H1 (cell line): ENCODE data around the gene RSPH6A. TPM values are rescaled to one million over a fixed set of nuclear protein-coding genes. Genes with fewer than 3 reads are reported as not detected.

Experiments
- CTCF ChIA-PET: fragments of 300-600 bp; sonication (Branson Sonifier 250); formaldehyde crosslinking; loops from one replicate; lab custom pipeline; 2021; ENCODE audit not compliant: partially characterized antibody; lab: Charles Lee
- POLR2A ChIA-PET: fragments of 300-600 bp; sonication (Branson Sonifier 250); formaldehyde crosslinking; loops from one replicate; lab custom pipeline; 2021; ENCODE audit warnings: inconsistent platforms; ENCODE audit not compliant: partially characterized antibody; lab: Charles Lee
- DNase-seq, 2 experiments: peaks; one replicate each; pipeline versions ENCODE4 v3.0.0 to v3.0.0-alpha.2; 2010 to 2022; ENCODE audit warnings: low spot score in 2 of 2, low read depth in 1 of 2, mixed read lengths in 1 of 2
- FAIRE-seq: peaks from 2 replicates; lab custom pipeline; 2011; peaks lifted over from hg19 to GRCh38; lab: Jason Lieb, UNC
- H2AFZ ChIP-seq: 2 replicates; pipeline ENCODE4 v1.8.1; 2012; ENCODE audit warnings: low read length, inconsistent platforms
- H2AK5ac ChIP-seq: 2 replicates; pipeline ENCODE4 v1.6.1; 2013; ENCODE audit warnings: low read depth, low read length
- H2BK120ac ChIP-seq: replicated peaks from 2 replicates; pipeline ENCODE3; 2013; ENCODE audit warnings: low read depth, low read length, inconsistent platforms
- H2BK12ac ChIP-seq: 2 replicates; pipeline ENCODE4 v1.6.1; 2013; ENCODE audit warnings: low read depth, low read length
- H2BK15ac ChIP-seq: 2 replicates; pipeline ENCODE4 v1.6.1; 2013; ENCODE audit warnings: low read length
- H2BK20ac ChIP-seq: 2 replicates; pipeline ENCODE4 v1.6.1; 2013; ENCODE audit warnings: low read length
- H2BK5ac ChIP-seq: 2 replicates; pipeline ENCODE4 v1.6.1; 2013; ENCODE audit warnings: low read depth, low read length
- H3K14ac ChIP-seq: 2 replicates; pipeline ENCODE4 v1.6.1; 2013; ENCODE audit warnings: inconsistent platforms; ENCODE audit not compliant: insufficient read length
- H3K18ac ChIP-seq: 2 replicates; pipeline ENCODE4 v1.6.1; 2013; ENCODE audit warnings: low read length; ENCODE audit errors: extremely low read depth
- H3K23ac ChIP-seq: 2 replicates; pipeline ENCODE4 v1.6.1; 2013; ENCODE audit warnings: inconsistent platforms; ENCODE audit not compliant: insufficient read length
- H3K23me2 ChIP-seq: 2 replicates; pipeline ENCODE4 v1.6.1; 2013; ENCODE audit warnings: low read depth, low read length
- H3K27ac ChIP-seq: 2 replicates; pipeline ENCODE4 v1.6.1; 2011; ENCODE audit warnings: low read depth, low read length, inconsistent platforms
- H3K27me3 ChIP-seq, 4 experiments: replicated peaks in 1 of 4; 1 replicate in 1 of 4; 2 replicates in 3 of 4; pipeline versions ENCODE4 v1.6.1 to v1.8.1; 2011 to 2013; ENCODE audit warnings: low read length in 3 of 4, mild to moderate bottlenecking in 3 of 4, inconsistent platforms in 2 of 4, mixed read lengths in 2 of 4, moderate library complexity in 1 of 4; ENCODE audit not compliant: control insufficient read depth in 3 of 4, insufficient read depth in 3 of 4; ENCODE audit errors: extremely low read depth in 1 of 4
- H3K36me3 ChIP-seq, 4 experiments: 2 replicates each; pipeline versions ENCODE4 v1.6.1 to v1.8.1; 2011 to 2013; ENCODE audit warnings: mild to moderate bottlenecking in 4 of 4, low read length in 3 of 4, moderate library complexity in 2 of 4, control low read depth in 1 of 4, inconsistent platforms in 1 of 4; ENCODE audit not compliant: insufficient read depth in 4 of 4, control insufficient read depth in 2 of 4
- H3K4ac ChIP-seq: replicated peaks from 2 replicates; pipeline ENCODE3; 2013; ENCODE audit warnings: low read length, low read depth, mixed read lengths, inconsistent platforms; ENCODE audit not compliant: insufficient read length
- H3K4me1 ChIP-seq, 4 experiments: replicated peaks in 1 of 4; 1 replicate in 1 of 4; 2 replicates in 3 of 4; pipeline versions ENCODE4 v1.6.1 to v1.8.1; 2011 to 2013; ENCODE audit warnings: low read length in 3 of 4, inconsistent platforms in 2 of 4, mixed read lengths in 1 of 4; ENCODE audit not compliant: insufficient read depth in 4 of 4, control insufficient read depth in 3 of 4
- H3K4me2 ChIP-seq, 2 experiments: 2 replicates each; pipeline versions ENCODE4 v1.6.1 to v1.8.1; 2011 to 2013; ENCODE audit warnings: low read depth in 2 of 2, low read length in 2 of 2, control low read depth in 1 of 2, inconsistent platforms in 1 of 2, mild to moderate bottlenecking in 1 of 2; ENCODE audit not compliant: insufficient read depth in 1 of 2
- H3K4me3 ChIP-seq, 4 experiments: fragments of 200-600, 300-600 bp in 1 of 4; sonication (generic), shearing (Covaris generic), sonication (Bioruptor Twin) in 1 of 4; 2 replicates each; pipeline versions ENCODE4 v1.5.1 to v1.8.1; 2011 to 2016; ENCODE audit warnings: low read length in 4 of 4, low read depth in 3 of 4, control low read depth in 2 of 4, inconsistent platforms in 2 of 4, mild to moderate bottlenecking in 2 of 4, mixed read lengths in 1 of 4, moderate library complexity in 1 of 4; ENCODE audit not compliant: insufficient read depth in 2 of 4; ENCODE audit errors: extremely low read depth in 1 of 4
- H3K56ac ChIP-seq: replicated peaks from 2 replicates; pipeline ENCODE3; 2013; ENCODE audit warnings: low read depth, mild to moderate bottlenecking, mixed read lengths, low read length, inconsistent platforms; ENCODE audit not compliant: insufficient read length
- H3K79me1 ChIP-seq: 2 replicates; pipeline ENCODE4 v1.6.1; 2013; ENCODE audit warnings: low read depth, low read length, control low read depth
- H3K79me2 ChIP-seq, 2 experiments: 2 replicates each; pipeline versions ENCODE4 v1.6.1 to v1.8.1; 2012 to 2013; ENCODE audit warnings: low read length in 2 of 2, mild to moderate bottlenecking in 2 of 2, inconsistent platforms in 1 of 2; ENCODE audit not compliant: insufficient read depth in 2 of 2, control insufficient read depth in 1 of 2
- H3K9ac ChIP-seq, 4 experiments: replicated peaks in 1 of 4; 1 replicate in 1 of 4; 2 replicates in 3 of 4; pipeline versions ENCODE4 v1.6.1 to v1.8.1; 2011 to 2013; ENCODE audit warnings: low read depth in 3 of 4, low read length in 3 of 4, control low read depth in 2 of 4, mild to moderate bottlenecking in 2 of 4, moderate library complexity in 2 of 4, inconsistent platforms in 1 of 4; ENCODE audit errors: extremely low read depth in 1 of 4
- H3K9me3 ChIP-seq, 2 experiments: 2 replicates each; pipeline versions ENCODE4 v1.6.1 to v1.8.1; 2012 to 2013; ENCODE audit warnings: mild to moderate bottlenecking in 2 of 2, moderate library complexity in 2 of 2, control low read depth in 1 of 2, inconsistent platforms in 1 of 2, low read depth in 1 of 2, low read length in 1 of 2, mixed read lengths in 1 of 2; ENCODE audit not compliant: insufficient read depth in 2 of 2
- H4K20me1 ChIP-seq, 2 experiments: replicated peaks in 1 of 2; 2 replicates each; pipeline versions ENCODE3 to v1.8.1; 2011 to 2013; ENCODE audit warnings: inconsistent platforms in 2 of 2, low read length in 2 of 2, mild to moderate bottlenecking in 1 of 2; ENCODE audit not compliant: insufficient read depth in 2 of 2, control insufficient read depth in 1 of 2
- H4K5ac ChIP-seq: 2 replicates; pipeline ENCODE4 v1.6.1; 2013; ENCODE audit warnings: low read length, low read depth, mixed read lengths, inconsistent platforms; ENCODE audit not compliant: insufficient read length
- H4K8ac ChIP-seq: 2 replicates; pipeline ENCODE4 v1.8.0; 2013; ENCODE audit warnings: mild to moderate bottlenecking, moderate library complexity, low read length, inconsistent platforms; ENCODE audit not compliant: insufficient read depth; ENCODE audit errors: extremely low read depth
- H4K91ac ChIP-seq: replicated peaks from 2 replicates; pipeline ENCODE3; 2013; ENCODE audit warnings: low read length, mixed read lengths, inconsistent platforms; ENCODE audit not compliant: insufficient read length
- EGR1 ChIP-seq: IDR thresholded peaks from 2 replicates; pipeline ENCODE4 v1.6.1; 2011; ENCODE audit warnings: low read depth, low read length, borderline replicate concordance
- FOSL1 ChIP-seq: IDR thresholded peaks from 2 replicates; pipeline ENCODE4 v1.6.1; 2011; ENCODE audit warnings: mild to moderate bottlenecking, low read depth, low read length, moderate library complexity; ENCODE audit not compliant: insufficient read depth
- POLR2AphosphoS5 ChIP-seq: IDR thresholded peaks from 2 replicates; pipeline ENCODE4 v1.6.1; 2011; ENCODE audit warnings: low read depth, low read length
- RAD21 ChIP-seq, 2 experiments: IDR thresholded peaks in 1 of 2; conservative IDR thresholded peaks in 1 of 2; 2 replicates each; pipeline ENCODE4 v1.6.1; 2011; ENCODE audit warnings: low read depth in 2 of 2, low read length in 2 of 2, improper control_type of control experiment in 1 of 2, inconsistent platforms in 1 of 2, mild to moderate bottlenecking in 1 of 2, moderate library complexity in 1 of 2
- YY1 ChIP-seq: IDR thresholded peaks from 2 replicates; pipeline ENCODE4 v1.6.1; 2011; ENCODE audit warnings: low read depth, mild to moderate bottlenecking, low read length
- WGBS, 2 experiments: shearing (Covaris generic) in 1 of 2; methylation state at CpG; one replicate each; pipeline versions ENCODE4 v1.1.6 to v1.1.7; 2013 to 2015; ENCODE audit warnings: low lambda C conversion rate in 2 of 2, mixed read lengths in 2 of 2, inconsistent platforms in 1 of 2, low coverage in 1 of 2, missing lambda C conversion rate in 1 of 2; ENCODE audit not compliant: insufficient replicate concordance in 2 of 2, insufficient coverage in 1 of 2, insufficient read length in 1 of 2; ENCODE audit errors: extremely low coverage in 1 of 2, missing lambda C conversion rate in 1 of 2; 5-methylcytosine and 5-hydroxymethylcytosine counted together
- polyA plus RNA-seq, 7 experiments: library from polyadenylated mRNA; depleted of rRNA in 3 of 7; stranded (reverse) in 5 of 7; unstranded in 2 of 7; fragments of >200 nt in 5 of 7; fragments of 200-250 nt in 2 of 7; gene quantifications; 1 replicate in 5 of 7; 2 replicates in 1 of 7; 4 replicates in 1 of 7; pipeline versions ENCODE4 v1.2.1 to v1.2.3, GENCODE V29; 2011 to 2013; ENCODE audit warnings: missing spikeins in 2 of 7, mixed read lengths in 2 of 7
- total RNA-seq: library from RNA; stranded (reverse); fragmentation: NEBNext Ultra II Directional; extraction: Animal tissue kit (Norgen Biotek cat#: 25700); gene quantifications from 2 replicates; pipeline ENCODE4 v1.2.1, GENCODE V29; 2021
- TF ChIP-seq, protein P1 (sequence below): IDR thresholded peaks from 2 replicates; pipeline ENCODE4 v1.6.1; 2012; ENCODE audit warnings: inconsistent platforms
- TF ChIP-seq, protein P2 (sequence below), 3 experiments: IDR thresholded peaks; 1 replicate in 2 of 3; 2 replicates in 1 of 3; pipeline versions ENCODE4 v1.5.1 to v1.6.1; 2011; ENCODE audit warnings: low read length in 3 of 3, mild to moderate bottlenecking in 3 of 3, inconsistent platforms in 2 of 3, low read depth in 1 of 3, moderate library complexity in 1 of 3; ENCODE audit not compliant: insufficient read depth in 1 of 3; ENCODE audit errors: control extremely low read depth in 1 of 3

The RSPH6A gene
- total and polyA plus RNA-seq, 2 of the 8 experiments (the other 6 are each of a cell fraction or from before 2014, with no cell fraction given), result 0.05 to 0.19 TPM

DNA sequence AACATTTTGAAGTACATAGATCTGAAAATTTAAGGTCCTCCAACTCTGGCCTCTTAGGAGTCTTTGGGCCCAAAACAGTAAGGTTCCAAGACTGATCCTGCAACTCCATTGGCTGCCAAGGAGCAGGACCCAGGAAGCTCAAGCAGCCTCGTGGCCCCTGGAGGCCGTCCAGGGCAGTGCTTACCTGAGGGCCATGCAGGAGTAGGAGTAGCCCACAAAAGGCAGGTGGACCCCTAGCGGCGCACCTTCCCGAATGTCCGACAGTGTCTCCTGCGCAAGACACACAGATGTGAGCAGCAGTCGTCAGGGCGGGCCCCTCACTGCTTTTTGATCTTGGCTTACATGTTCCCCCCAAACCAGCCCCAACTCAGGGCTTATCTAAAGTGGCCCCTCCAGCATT, 40.3 kb downstream of the RSPH6A start:
- Histone ChIP-seq H4K8ac (no peak overlapping the region), H3K18ac (no peak overlapping the region), H2BK15ac (no peak overlapping the region), H4K91ac (no peak overlapping the region), H3K36me3 (peaks cover 6 to 10% (median 7%) of the 10 kb centered on the region in 4 experiments; a peak in 5 of 8 replicates), H3K79me2 (no peaks in the 10 kb centered on the region), H3K79me1 (no peaks in the 10 kb centered on the region), H3K9ac (no peak overlapping the region), H2AK5ac (no peak overlapping the region), H3K4me1 (peaks cover 0 to 11% (median 7%) of the 10 kb centered on the region in 4 experiments; a peak in 6 of 7 replicates), H3K23ac (no peak overlapping the region), H3K14ac (no peak overlapping the region), H3K56ac (no peak overlapping the region), H2BK20ac (no peak overlapping the region), H3K27me3 (peaks cover 0 to under 1% (median 0%) of the 10 kb centered on the region in 4 experiments; a peak in 1 of 7 replicates), H2AFZ (no peak overlapping the region), H3K4ac (no peak overlapping the region), H3K9me3 (no peaks in the 10 kb centered on the region), H2BK120ac (no peak overlapping the region), H2BK12ac (no peak overlapping the region), H3K23me2 (peaks cover 15% of the 10 kb centered on the region), H4K20me1 (peaks cover 3 to 4% of the 10 kb centered on the region in 2 experiments), H3K4me2 (no peak overlapping the region), H3K4me3 (no peak overlapping the region), H3K27ac (no peak overlapping the region), H2BK5ac (no peak overlapping the region), H4K5ac (no peak overlapping the region)
- POLR2A ChIA-PET, result interaction anchor here (0.8 to 12.8 kb wide), 9 partner anchors 6 to 57 kb away, joined by 3 to 175 read pairs (median 4); partner anchors contain the start of genes DMPK and RSPH6A
- TF ChIP-seq, protein P1, sequence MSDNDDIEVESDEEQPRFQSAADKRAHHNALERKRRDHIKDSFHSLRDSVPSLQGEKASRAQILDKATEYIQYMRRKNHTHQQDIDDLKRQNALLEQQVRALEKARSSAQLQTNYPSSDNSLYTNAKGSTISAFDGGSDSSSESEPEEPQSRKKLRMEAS, result peak; percentile 85
- TF ChIP-seq FOSL1 (no peak), RAD21 (IDR thresholded peaks at IDR 0.05 in 1 of 2, conservative IDR thresholded peaks at IDR 0.05 in 1 of 2; ENCODE audit: low read depth in 2 of 2, low read length in 2 of 2) (peak in 1 of 2 experiments; percentile 36; a peak in 2 of 4 replicates), EGR1 (no peak), POLR2AphosphoS5 (peak; percentile 40; the same call in 1 of the 2 replicates), YY1 (peak; percentile 24; the same call in 1 of the 2 replicates)
- TF ChIP-seq, protein P2, sequence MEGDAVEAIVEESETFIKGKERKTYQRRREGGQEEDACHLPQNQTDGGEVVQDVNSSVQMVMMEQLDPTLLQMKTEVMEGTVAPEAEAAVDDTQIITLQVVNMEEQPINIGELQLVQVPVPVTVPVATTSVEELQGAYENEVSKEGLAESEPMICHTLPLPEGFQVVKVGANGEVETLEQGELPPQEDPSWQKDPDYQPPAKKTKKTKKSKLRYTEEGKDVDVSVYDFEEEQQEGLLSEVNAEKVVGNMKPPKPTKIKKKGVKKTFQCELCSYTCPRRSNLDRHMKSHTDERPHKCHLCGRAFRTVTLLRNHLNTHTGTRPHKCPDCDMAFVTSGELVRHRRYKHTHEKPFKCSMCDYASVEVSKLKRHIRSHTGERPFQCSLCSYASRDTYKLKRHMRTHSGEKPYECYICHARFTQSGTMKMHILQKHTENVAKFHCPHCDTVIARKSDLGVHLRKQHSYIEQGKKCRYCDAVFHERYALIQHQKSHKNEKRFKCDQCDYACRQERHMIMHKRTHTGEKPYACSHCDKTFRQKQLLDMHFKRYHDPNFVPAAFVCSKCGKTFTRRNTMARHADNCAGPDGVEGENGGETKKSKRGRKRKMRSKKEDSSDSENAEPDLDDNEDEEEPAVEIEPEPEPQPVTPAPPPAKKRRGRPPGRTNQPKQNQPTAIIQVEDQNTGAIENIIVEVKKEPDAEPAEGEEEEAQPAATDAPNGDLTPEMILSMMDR (IDR thresholded peaks at IDR 0.05; ENCODE audit: control extremely low read depth in 1 of 3, insufficient read depth in 1 of 3, low read depth in 1 of 3, low read length in 3 of 3), result peak; percentile 77 to 93 (median 83)
- DNase-seq, result peak; percentile 81 to 87
- peak; percentile 85 for FAIRE-seq
- CTCF ChIA-PET, result interaction anchor here (0.6 to 3.0 kb wide), 16 partner anchors 8 to 107 kb away, joined by 3 to 15 read pairs (median 4); partner anchors contain the start of gene DMWD
- 70% methylated on average over 9 of the region's 9 CpGs; no CpG with 5 or more reads in 1 of the 2 experiments for WGBS, 2 experiments
